ENCODE results near the gene RNU1-4.
"Not testable (repeated sequence)": the region's sequence is repeated elsewhere in the genome, so short reads cannot be mapped to it uniquely, and the experiment has no call there.

The RNU1-4 gene

DNA sequence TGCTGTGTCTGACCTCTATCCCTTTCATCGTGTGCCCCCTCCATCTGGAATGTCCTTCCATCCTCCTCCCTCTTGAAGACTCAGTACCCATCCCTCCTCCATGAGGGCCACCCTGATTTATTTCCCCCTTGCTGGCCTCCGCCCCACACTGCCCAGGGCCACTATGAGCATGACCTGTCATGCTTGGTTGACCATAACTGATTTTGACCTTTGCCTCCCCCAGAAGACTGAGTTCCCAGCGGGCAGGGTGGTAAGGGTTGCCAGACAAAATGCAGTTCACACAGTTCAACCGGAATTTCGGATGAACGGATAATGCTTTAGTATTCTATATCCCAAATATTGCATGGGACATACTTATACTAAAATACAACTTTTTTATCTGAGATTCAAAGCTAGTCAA lies 31.6 kb upstream of the RNU1-4 start:
- ATAC-seq: not testable (repeated sequence)

DNA sequence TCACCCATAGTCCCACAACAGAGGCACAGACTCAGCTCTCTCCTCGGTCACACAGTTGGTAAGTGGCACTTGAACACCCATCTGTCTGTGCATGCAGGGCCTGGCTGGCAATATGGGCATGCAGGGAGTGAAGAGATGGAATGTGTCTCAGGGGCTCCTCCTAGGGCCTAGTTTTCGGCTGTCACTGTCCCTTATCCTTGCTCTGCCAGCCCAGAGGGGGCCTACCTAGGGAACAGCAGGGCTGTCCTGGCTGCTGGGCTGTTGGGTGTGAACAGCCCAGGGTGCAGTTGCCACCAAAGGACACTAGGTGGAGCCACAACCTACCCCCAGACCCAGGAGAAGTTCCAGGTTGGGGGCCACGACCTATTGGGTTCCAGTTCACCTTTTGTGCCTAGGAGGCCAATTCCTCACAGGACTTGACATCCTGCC lies 30.6 kb upstream of the RNU1-4 start:
- ATAC-seq: peak; percentile 75
- peak; percentile 47 for DNase-seq

More for the DNA sequence above, 31.6 kb upstream of the RNU1-4 start:
- not testable (repeated sequence) for DNase-seq

DNA sequence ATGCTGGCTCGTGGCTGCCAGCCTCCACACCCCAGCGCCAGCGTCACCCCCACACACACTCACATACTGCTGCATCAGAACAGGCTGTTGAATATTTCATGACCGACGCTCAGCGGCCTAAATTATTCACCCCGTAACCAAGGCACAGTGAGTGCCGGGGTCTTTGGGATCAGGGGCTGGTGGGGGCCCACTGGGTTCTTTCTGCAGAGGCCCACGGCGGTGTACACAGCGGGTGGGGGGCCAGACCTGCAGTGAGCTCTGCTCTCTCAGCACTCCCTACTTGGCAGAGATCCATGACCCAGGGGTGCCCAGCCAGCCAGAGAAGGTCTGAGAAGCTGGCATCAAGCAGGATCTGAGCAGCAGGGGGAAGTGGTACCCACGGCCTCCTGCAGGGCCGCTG lies 29.7 kb upstream of the RNU1-4 start:
- not testable (repeated sequence) for ATAC-seq, DNase-seq

DNA sequence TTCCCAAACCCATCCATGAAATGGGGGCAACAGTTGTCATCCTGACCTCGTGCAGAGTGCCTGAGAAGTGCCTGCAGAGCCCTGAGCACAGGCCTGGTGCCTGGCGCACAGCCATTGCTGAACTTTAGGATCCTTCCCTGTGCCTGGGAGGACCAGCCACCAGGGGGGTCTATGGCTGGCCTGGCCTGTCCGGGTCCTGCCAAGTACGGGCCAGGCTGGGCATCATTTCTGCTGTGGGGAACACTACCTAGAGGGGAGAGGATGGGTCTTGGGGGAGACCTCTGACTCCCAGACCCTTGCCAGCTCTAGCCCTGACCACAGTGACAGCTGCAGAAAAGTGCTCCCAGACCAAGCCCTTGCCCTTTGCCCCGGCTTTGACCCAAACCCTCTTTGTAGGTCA lies 28.2 kb upstream of the RNU1-4 start:
- not testable (repeated sequence) for DNase-seq, ATAC-seq

DNA sequence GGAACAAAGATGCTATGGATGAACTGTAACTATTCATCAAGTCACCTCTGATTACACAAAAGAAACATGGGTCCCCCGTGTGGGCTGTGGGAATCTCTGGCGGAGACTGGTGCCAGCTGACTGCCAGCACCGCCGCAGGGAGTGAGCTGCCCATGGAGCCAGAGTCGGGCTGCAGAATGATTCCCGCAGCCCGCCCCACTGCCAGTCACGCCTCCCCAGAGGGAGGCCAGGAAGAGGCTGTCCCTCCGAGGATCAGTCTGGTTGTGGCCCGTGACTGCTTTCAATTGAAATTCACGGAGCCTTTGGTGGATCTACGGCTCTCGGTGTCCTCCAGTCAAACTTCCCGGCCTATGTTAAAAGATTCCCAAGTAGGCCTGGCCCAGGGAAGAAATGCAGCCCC lies 27.7 kb upstream of the RNU1-4 start:
- not testable (repeated sequence) for DNase-seq, ATAC-seq

DNA sequence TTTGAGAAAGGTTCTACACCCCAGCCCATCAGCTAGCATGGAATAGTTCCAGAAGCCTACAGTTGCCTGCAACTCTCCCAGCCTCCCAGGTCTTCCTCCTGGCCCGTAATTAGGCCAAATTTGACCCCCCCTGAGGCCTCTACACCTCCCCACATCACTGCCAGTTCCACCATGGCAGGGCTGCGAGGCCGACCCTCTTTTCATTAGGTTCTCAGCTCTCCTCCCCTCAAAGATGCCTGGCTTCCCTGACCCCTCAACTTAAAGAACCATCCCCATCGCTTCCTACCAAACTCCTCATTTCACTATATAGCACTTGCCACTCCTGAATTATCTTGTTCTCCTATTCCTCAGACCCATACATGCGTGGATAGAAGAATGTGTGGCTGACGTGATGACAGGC lies 27.3 kb upstream of the RNU1-4 start:
- ATAC-seq, DNase-seq: not testable (repeated sequence)

GRCh38 chr1:16713480-16713879 lies 26.8 kb upstream of the RNU1-4 start:
- not testable (repeated sequence) for DNase-seq, ATAC-seq

DNA sequence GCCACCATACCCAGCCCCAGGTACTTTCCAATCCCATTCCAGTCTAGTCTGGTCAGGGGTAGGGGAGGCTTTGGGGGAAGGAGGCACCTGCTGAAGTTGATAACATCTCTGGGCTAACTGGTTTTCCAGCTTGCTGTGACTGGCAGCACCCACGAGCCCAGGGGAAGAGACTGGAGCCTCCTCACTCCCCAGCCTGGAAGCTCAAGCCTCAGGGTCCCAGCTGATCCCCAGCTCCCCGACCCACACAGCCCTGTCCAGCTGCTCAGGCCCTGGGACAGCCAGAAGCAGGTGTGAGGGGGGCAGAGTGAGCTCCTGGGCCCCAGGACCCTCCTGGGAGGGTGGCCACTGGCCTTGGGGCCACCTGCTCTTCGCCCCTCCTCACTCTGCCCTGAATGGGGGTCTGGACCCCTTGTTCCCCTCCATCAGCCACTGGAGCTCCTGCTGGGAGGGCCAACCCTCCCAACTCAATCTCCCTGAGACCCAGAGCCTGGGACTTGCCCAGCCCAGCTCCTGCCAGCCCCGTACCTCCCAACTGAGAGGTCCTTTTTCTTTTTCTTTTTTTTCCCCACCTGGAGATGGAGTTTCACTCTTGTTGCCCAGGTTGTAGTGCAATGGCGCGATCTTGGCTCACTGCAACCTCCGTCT lies 23.5 kb upstream of the RNU1-4 start:
- no peak for ATAC-seq

GRCh38 chr1:16717336-16718098 lies 22.8 kb upstream of the RNU1-4 start:
- DNase-seq (peak; percentile 6), ATAC-seq (no peak)

More for the DNA sequence above, 23.5 kb upstream of the RNU1-4 start:
- DNase-seq: no peak

DNA sequence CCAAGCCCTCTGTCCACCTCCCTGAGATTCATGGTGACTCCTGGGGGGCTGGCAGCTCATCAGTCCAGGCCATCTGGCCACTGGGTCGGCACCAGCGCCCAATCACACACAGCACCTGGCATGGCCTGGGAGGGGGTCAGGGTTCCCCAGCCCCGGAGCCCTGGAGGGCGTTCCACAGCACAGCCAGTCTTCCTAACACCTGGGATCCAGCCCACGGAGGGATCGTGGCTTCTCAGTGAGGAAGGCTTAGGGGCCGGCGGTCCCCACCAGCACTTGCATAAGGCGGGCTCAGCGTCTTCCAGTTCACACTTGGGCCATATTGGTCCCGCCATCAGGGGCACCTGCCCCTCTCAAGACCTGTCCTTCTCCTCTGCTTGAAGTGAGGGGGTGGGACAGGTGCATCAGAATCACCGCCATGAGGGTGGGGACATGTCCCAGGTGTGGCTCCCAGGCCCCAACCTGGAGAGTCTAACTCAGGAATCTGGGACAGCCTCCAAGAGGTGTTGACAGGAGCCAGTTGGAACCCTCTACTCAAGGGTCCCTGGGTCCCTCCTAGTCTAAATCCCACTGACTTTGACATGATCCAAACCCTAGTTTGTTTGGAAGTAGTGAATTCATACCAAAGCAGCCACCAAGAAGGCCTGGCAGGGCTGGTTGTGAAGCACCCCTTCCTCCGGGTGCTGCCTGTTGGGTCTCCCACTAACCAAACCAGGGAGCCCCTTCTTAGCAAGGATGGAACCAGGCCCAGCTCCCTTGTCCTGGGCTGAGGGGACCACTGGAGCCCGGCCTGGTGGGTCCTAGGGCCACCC lies 22.0 kb upstream of the RNU1-4 start:
- peak; percentile 5 for DNase-seq
- ATAC-seq: not testable (repeated sequence)

DNA sequence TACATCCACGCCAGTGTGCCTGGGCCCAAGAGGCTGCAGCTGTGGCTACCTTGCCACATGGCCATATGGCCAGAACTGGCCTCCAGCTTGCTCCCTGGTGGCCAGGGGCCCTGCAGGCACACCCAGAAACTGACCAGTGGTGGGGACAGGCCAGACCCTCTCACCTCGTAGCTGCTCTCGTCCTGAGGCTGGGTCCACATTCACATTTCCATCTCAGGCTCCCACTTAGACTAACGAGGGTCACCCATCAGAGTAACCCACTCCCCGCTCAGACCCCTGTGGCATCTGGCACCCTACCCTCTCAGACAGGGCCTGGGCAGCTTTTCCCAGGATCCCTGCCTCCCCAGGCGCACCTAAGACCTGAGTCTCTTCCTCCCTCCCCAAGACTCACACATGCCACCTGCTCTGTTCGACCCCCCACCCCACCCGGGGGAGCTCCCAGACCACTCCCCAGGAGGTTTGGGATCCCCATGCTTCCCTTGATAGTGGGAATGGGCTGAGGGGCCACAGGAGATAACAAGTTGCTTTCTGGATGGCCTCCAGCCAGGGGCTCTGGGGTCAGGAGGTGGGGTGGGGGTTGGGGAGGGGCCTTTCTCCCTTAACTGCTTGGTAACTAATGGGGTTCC lies 21.3 kb upstream of the RNU1-4 start:
- DNase-seq (no peak), ATAC-seq (no peak)

GRCh38 chr1:16719571-16720350 lies 20.6 kb upstream of the RNU1-4 start:
- ATAC-seq (no peak), DNase-seq (peak; percentile 7)

DNA sequence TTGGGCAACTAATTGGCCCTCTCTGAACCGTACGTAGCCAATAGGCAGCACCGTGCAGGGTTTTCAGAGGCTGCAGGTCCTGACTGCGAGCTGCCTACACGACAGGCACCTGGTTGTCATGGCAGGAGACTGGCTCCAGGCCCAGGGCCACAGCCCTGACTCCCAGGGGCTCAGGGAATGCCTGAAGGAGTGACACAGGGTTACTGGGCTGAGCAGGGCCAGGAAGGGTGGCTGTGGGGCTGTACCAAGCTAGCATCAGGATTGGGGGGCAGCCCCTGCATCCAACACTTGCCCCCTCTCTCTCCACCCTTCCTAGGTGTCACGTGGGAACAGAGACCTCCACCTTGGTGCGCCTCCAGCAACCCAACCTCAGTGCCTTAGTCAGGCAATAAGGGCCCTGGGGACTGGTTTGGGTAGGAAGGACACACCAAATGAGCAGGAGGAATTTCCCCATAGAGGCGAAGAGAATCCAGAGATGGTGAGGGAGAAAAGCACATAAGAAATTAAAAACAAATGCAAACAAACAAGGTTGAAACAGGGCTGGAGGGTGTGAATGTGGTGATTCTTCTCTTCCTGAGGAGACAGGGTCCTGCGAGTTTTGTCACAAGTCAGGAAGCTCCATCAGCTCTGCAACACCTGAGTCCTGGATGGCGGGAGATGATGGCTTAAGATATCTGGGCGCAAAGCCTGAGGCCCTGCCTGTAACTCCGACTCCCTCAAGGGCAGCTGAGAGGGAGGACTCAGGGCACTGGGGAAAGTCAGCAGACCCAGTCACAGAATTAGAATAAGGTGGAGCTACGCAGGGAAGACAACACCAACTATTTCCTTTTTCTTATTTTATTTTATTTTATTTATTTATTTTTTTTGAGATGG lies 19.7 kb upstream of the RNU1-4 start:
- no peak for DNase-seq
- no peak for ATAC-seq

- ATAC-seq (no peak), DNase-seq (no peak)
Measured at GRCh38 chr1:16721871-16722641, 18.3 kb upstream of the RNU1-4 start.

DNA sequence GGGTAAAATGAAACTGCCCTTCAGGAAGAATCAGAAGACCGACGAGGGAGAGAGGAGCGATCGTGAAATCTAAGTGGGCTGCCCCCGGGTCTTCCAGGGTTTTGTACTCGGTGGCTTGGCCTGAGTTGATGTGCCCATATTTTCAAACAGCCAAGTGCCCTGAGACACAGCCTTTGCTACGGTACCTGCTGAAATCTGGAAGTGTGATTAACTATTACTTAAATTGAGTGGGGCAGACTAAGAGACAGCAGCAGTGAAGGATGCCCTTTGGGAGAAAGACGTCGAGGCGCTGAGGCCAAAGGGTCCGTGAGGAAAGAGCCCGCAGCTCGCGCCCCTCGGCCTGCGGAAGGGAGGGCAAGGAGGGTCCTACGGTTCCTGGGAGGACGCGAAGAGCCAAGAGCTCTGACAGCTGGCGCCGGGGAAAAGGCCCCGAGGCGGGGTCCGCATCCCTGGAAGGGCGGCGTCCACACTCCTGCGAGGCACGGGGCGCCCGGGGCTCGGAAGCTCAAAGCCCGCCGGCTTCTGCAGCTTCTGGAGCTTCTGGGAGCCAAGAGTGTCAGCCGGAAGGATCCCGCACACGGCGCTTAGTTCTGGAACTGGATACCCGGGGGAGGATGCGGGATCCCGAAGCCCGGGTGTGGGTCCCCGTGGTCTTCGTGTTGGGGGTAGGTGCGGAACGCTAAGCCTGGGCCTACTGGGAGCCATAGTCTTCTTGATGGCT lies 15.4 kb upstream of the RNU1-4 start:
- DNase-seq (no peak), ATAC-seq (no peak)

- DNase-seq, ATAC-seq: not testable (repeated sequence)
Measured at GRCh38 chr1:16725439-16726245, 14.7 kb upstream of the RNU1-4 start.

GRCh38 chr1:16727190-16728111 lies 12.9 kb upstream of the RNU1-4 start:
- peak; percentile 97 for ATAC-seq
- peak; percentile 76 for DNase-seq
